ENCODE results near the gene BASP1.

DNA sequence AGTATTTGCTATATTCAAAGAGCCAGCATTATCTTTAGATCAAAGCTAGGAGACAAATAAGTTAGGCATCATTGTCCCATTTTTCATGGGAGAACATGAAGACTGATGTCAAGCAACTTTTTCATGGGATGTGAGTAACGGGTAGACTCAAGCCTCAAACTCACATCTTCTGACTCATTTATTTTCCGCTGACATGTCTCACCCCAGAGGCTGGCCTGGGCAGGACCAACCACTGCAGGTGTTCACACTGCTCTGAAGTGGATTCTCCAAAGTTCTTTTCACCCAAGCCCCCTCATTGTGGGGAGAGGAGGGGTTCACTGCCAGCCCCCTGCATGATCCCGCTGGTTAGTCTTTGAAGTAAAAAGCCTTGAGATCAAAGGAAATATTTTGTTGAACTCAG is 34.9 kb upstream of the BASP1 start:
- TF ChIP-seq, protein P1, sequence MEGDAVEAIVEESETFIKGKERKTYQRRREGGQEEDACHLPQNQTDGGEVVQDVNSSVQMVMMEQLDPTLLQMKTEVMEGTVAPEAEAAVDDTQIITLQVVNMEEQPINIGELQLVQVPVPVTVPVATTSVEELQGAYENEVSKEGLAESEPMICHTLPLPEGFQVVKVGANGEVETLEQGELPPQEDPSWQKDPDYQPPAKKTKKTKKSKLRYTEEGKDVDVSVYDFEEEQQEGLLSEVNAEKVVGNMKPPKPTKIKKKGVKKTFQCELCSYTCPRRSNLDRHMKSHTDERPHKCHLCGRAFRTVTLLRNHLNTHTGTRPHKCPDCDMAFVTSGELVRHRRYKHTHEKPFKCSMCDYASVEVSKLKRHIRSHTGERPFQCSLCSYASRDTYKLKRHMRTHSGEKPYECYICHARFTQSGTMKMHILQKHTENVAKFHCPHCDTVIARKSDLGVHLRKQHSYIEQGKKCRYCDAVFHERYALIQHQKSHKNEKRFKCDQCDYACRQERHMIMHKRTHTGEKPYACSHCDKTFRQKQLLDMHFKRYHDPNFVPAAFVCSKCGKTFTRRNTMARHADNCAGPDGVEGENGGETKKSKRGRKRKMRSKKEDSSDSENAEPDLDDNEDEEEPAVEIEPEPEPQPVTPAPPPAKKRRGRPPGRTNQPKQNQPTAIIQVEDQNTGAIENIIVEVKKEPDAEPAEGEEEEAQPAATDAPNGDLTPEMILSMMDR (conservative IDR thresholded peaks at IDR 0.05; ENCODE audit: low read depth in 2 of 2) = no peak
- TF ChIP-seq POLR2AphosphoS5 (IDR thresholded peaks at IDR 0.05; ENCODE audit: low read depth) = no peak
- TF ChIP-seq, protein P2, sequence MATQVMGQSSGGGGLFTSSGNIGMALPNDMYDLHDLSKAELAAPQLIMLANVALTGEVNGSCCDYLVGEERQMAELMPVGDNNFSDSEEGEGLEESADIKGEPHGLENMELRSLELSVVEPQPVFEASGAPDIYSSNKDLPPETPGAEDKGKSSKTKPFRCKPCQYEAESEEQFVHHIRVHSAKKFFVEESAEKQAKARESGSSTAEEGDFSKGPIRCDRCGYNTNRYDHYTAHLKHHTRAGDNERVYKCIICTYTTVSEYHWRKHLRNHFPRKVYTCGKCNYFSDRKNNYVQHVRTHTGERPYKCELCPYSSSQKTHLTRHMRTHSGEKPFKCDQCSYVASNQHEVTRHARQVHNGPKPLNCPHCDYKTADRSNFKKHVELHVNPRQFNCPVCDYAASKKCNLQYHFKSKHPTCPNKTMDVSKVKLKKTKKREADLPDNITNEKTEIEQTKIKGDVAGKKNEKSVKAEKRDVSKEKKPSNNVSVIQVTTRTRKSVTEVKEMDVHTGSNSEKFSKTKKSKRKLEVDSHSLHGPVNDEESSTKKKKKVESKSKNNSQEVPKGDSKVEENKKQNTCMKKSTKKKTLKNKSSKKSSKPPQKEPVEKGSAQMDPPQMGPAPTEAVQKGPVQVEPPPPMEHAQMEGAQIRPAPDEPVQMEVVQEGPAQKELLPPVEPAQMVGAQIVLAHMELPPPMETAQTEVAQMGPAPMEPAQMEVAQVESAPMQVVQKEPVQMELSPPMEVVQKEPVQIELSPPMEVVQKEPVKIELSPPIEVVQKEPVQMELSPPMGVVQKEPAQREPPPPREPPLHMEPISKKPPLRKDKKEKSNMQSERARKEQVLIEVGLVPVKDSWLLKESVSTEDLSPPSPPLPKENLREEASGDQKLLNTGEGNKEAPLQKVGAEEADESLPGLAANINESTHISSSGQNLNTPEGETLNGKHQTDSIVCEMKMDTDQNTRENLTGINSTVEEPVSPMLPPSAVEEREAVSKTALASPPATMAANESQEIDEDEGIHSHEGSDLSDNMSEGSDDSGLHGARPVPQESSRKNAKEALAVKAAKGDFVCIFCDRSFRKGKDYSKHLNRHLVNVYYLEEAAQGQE (IDR thresholded peaks at IDR 0.05; ENCODE audit: unreplicated experiment) = no peak
- no peak for TF ChIP-seq EZH2 (IDR thresholded peaks at IDR 0.05; ENCODE audit: low read depth, unreplicated experiment)
- TF ChIP-seq NANOG (IDR thresholded peaks at IDR 0.05; ENCODE audit: borderline replicate concordance) = no peak
- TF ChIP-seq EZH2phosphoT487 (IDR thresholded peaks at IDR 0.05; ENCODE audit: unreplicated experiment) = no peak
- no peak for TF ChIP-seq CREB1 (CRISPR knock-in tag; IDR thresholded peaks at IDR 0.05; ENCODE audit: low read depth)
- no peak for TF ChIP-seq STAT1 (IDR thresholded peaks at IDR 0.05; ENCODE audit: unreplicated experiment)
- TF ChIP-seq JUNB (IDR thresholded peaks at IDR 0.05; ENCODE audit: unreplicated experiment) = no peak
- TF ChIP-seq ZNF331 (CRISPR knock-in tag; IDR thresholded peaks at IDR 0.05; ENCODE audit: low read depth) = no peak
- TF ChIP-seq, protein P3, sequence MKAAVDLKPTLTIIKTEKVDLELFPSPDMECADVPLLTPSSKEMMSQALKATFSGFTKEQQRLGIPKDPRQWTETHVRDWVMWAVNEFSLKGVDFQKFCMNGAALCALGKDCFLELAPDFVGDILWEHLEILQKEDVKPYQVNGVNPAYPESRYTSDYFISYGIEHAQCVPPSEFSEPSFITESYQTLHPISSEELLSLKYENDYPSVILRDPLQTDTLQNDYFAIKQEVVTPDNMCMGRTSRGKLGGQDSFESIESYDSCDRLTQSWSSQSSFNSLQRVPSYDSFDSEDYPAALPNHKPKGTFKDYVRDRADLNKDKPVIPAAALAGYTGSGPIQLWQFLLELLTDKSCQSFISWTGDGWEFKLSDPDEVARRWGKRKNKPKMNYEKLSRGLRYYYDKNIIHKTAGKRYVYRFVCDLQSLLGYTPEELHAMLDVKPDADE (IDR thresholded peaks at IDR 0.05) = no peak
- no peak for TF ChIP-seq ZNF114 (CRISPR knock-in tag; IDR thresholded peaks at IDR 0.05)

Data from GM23338 (cell line).